T-helper 22 cell (primary cell): Measurements from ENCODE around the gene EZR.

ENCODE experiments used
- DNase-seq: peaks from one replicate; pipeline ENCODE4 v3.0.0-alpha.2; 2020; ENCODE audit warnings: low read depth

EZR gene

GRCh38 chr6:158775832-158776231 lies 43.3 kb downstream of the EZR start:
- DNase-seq, result no peak

- no peak for DNase-seq
These were observed 44.3 kb downstream of the EZR start for GRCh38 chr6:158774717-158775449.

- no peak for DNase-seq
These were observed 45.4 kb downstream of the EZR start for GRCh38 chr6:158773581-158774449.

- DNase-seq, result no peak
These were observed 46.3 kb downstream of the EZR start for GRCh38 chr6:158772851-158773371.

GRCh38 chr6:158772172-158772571 lies 47.0 kb downstream of the EZR start:
- no peak for DNase-seq

- no peak for DNase-seq
These were observed 47.6 kb downstream of the EZR start for GRCh38 chr6:158771399-158772152.

GRCh38 chr6:158770533-158771330 lies 48.4 kb downstream of the EZR start:
- no peak for DNase-seq

- DNase-seq, result no peak
These were observed 49.3 kb downstream of the EZR start for GRCh38 chr6:158769771-158770432.

- no peak for DNase-seq
These were observed 49.9 kb downstream of the EZR start for GRCh38 chr6:158769234-158769770.

- no peak for DNase-seq
These were observed 50.7 kb downstream of the EZR start for GRCh38 chr6:158768436-158768835.

GRCh38 chr6:158767709-158768108 lies 51.5 kb downstream of the EZR start:
- no peak for DNase-seq

- no peak for DNase-seq
These were observed 52.3 kb downstream of the EZR start for GRCh38 chr6:158766621-158767455.

- no peak for DNase-seq
These were observed 53.6 kb downstream of the EZR start for GRCh38 chr6:158765499-158766068.

- DNase-seq, result no peak
These were observed 54.2 kb downstream of the EZR start for GRCh38 chr6:158764926-158765325.

GRCh38 chr6:158764183-158764849 lies 54.9 kb downstream of the EZR start:
- DNase-seq, result no peak

- no peak for DNase-seq
These were observed 55.6 kb downstream of the EZR start for GRCh38 chr6:158763434-158764182.

- no peak for DNase-seq
These were observed 56.3 kb downstream of the EZR start for GRCh38 chr6:158762787-158763433.

GRCh38 chr6:158761746-158762145 lies 57.4 kb downstream of the EZR start:
- DNase-seq, result no peak
